Measurements from ENCODE around the gene TAS2R3.
"Not testable (repeated sequence)": the region's sequence is repeated elsewhere in the genome, so short reads cannot be mapped to it uniquely, and the experiment has no call there.

The TAS2R3 gene, protein sequence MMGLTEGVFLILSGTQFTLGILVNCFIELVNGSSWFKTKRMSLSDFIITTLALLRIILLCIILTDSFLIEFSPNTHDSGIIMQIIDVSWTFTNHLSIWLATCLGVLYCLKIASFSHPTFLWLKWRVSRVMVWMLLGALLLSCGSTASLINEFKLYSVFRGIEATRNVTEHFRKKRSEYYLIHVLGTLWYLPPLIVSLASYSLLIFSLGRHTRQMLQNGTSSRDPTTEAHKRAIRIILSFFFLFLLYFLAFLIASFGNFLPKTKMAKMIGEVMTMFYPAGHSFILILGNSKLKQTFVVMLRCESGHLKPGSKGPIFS

GRCh38 chr7:141763797-141764196, at the start of gene TAS2R3:
TAS2R3 (plus strand) TSS chr7:141764097; CDS start chr7:141764159, 62 bp downstream.
- DNase-seq: no peak

DNA sequence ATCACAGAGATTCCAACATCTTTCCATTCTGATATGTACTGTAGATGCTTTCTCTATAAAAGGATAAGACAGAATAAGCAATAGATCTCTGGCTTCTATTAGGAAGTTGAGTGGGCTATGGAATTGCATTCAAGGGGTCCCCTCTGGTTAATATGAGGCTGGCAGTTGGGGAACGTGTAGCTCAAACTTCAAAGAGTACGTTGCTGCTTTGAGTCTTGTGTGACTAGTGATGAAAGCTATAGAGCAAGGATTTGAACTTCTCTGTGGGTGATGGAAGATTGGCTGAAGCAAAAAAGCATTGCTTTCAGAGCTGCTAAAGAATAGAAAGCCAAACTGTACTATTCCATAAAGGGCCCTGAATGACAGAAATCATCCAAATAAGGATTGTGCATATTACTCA, 49.3 kb upstream of the TAS2R3 start:
- no peak for DNase-seq

DNA sequence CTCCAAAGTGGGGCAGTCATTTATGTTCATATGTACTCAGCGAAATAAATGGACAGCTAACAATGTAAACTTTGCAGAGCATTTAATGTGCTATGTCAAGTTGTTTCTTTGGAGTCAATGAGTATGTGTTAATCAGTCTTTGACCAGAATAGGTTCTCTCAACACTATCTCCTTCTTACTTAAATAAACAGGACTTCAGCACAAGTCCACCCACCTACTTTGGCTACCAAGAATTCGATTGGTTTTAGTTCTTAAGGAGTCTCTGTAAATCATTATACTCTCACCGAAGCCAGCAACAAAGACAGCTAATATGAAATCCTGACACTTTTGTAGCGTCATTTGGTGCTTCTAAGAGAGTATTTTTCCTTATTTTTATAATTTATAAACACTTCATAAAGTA, 48.9 kb upstream of the TAS2R3 start:
- no peak for DNase-seq

GRCh38 chr7:141715794-141716689, 47.9 kb upstream of the TAS2R3 start:
- no peak for DNase-seq

- no peak for DNase-seq
Measured at GRCh38 chr7:141717450-141717849, 46.4 kb upstream of the TAS2R3 start.

DNA sequence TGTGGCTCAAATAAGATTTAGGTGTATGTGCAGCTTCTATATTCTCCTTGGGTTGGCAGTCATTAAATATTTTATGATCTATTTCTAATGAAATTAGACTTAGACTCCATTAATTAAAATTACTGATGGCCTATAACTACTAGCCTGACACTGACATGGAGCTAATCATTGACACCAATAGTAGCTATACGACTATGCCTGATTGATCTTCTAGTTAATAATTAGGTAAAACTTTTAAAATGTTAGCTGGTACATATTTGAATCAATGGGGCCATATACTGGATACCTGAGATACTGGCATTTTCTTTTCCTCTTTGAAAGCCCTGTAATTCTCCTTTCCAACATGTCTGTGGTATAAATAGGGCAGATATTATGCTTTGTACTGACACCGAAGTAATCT, 41.4 kb upstream of the TAS2R3 start:
- DNase-seq: no peak

GRCh38 chr7:141729020-141729419, 34.9 kb upstream of the TAS2R3 start:
- DNase-seq: no peak

DNA sequence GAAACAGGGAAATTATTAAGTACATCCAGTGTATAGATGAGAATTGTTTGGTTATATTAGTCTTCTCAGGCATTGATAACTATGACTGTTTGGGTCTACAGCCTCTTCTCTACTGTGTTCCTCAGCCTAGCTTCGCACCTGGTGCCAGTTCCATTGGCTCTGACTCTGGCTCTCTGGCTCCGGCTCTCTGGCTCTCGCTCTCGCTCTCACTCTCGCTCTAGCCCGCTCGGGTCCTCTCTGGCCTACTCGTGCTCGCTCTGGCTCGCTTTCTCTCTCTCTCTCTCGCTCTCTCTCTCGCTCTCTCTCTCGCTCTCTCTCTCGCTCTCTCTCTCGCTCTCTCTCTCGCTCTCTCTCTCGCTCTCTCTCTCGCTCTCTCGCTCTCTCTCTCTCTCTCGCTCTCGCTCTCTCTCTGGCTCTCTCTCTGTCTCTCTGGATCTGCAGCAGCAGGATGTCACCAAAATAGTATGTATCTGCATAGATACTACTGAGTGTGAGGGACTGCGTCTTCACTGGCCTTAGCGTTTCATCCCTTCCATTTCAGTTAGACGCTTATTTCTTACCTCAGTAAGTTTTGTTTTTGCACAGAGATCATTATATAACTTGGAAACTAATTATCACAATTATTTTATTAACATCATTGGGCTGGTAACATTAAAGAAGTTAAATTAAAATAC, 32.3 kb upstream of the TAS2R3 start:
- DNase-seq: peak in 3 of 56 donors; percentile 1 to 4 (median 1)

- no peak for DNase-seq
Measured at GRCh38 chr7:141737118-141737835, 26.6 kb upstream of the TAS2R3 start.

DNA sequence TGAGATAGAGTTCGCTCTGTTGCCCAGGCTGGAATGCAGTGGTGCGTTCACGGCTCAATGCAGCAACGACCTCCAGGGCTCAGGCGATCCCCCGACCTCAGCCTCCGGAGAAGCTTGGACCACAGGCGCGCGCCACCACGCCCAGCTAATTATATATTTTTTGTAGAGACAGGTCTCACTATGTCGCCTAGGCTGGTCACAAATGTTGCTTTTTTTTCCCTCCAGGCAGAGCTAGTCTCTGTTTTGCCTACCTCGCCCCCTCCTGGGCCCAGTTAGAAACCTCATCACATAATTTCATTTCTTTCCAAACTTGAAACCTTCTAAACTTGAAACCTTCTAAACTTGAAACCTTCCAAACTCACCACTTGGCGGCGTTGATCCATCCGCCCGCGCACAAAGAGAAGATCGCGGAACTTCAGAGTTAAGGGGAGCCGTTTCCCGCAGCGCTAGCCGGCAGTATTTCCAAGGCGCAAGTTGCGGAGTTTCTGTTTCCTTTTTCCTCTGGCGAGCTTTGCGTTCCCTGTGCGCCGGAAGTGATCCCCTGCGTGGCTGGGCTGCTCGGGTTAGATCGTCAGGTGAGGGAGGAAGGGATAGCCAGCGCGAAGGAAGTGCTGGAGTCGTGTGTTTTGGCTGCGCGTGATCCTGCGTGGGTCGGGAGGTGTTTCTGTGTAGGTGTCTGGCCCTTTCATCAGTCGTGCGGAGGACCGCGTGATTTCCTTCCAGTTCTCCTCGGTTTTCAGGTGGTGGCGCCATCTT, 25.9 kb upstream of the TAS2R3 start, which contains the start of gene SSBP1:
TSS of gene SSBP1 (plus strand) at position 523 of the 756 bp plus-strand sequence. CDS start 809 bp downstream, outside the sequence.
- DNase-seq: peak; percentile 37 to 95 (median 84)

DNA sequence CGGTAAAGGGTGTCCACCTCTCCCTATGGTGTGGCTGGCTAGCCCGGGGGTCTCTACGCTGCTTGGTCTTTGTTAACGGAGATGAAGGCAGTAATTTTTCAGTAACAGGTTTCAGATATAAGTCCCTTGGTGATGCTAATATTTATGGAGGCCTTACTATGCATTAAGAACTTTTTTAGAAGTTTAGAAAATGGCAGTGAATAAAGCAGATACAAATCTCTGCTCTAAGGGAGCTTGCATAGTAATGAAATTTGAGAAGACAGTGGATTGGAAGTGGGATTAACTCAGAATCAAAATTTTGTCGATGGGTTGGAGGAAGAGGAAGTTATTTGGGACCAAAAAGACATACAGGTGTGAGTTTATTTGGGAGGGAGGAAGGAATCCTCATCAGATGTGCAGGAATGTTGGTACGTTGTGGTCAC, 25.3 kb upstream of the TAS2R3 start:
- DNase-seq: no peak

GRCh38 chr7:141739250-141739649, 24.6 kb upstream of the TAS2R3 start:
- DNase-seq: no peak

DNA sequence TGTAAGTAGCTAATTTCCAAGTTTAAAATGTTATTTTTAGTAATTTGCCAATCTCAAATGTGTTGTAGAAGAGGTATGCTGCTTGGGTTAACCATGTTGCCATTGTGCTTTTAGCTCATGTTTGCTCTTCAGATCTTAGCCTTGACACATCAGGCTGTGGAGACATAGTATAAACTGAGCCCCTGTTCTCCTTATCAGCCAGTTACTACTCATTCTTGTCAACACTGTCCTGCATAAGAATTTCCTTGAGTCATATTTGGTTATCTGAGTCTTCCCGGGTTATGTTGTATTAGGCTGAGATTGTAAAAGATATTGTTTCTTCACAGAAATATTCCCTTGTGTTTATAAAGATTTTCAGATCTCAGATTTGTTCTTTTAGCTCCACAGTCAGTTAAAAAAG, 21.7 kb upstream of the TAS2R3 start:
- no peak for DNase-seq

- DNase-seq: no peak
Measured at GRCh38 chr7:141744131-141744530, 19.8 kb upstream of the TAS2R3 start.

GRCh38 chr7:141748396-141748795, 15.5 kb upstream of the TAS2R3 start:
- no peak for DNase-seq

- not testable (repeated sequence) for DNase-seq
Measured at GRCh38 chr7:141751904-141752303, 12.0 kb upstream of the TAS2R3 start.

- no peak for DNase-seq
Measured at GRCh38 chr7:141752634-141753033, 11.3 kb upstream of the TAS2R3 start.

DNA sequence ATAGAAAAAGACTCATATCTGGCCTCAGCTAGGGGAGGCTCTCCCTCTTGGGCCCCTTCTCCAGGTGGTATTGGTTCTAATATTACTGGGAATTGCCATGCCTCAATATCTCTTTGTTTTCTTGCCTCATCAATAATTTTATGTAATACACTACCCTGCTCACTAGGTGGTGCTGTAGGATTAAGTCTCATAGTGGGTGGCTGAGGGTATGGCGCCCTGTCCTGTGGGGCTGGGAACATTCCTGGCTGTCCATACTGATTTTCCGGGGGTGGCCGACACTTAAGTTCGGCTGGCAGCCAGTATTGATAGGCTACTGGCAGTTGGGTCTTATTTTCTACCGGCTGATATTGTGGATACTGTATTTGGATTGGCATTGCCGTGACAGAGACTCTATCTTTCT, 9.0 kb upstream of the TAS2R3 start:
- DNase-seq: no peak

GRCh38 chr7:141770083-141770583, 6.2 kb downstream of the TAS2R3 start:
- DNase-seq: not testable (repeated sequence)

GRCh38 chr7:141776374-141776773, 12.5 kb downstream of the TAS2R3 start, which contains the start of gene TAS2R4:
TAS2R4 (plus strand) TSS chr7:141776674; CDS start chr7:141778489, 1,815 bp downstream.
- no peak for DNase-seq
